GM13977 (cell line): Measurements from ENCODE around the gene PCNP.
"Not testable (repeated sequence)": the region's sequence is repeated elsewhere in the genome, so short reads cannot be mapped to it uniquely, and the experiment has no call there.

Source experiments
- DNase-seq: peaks from one replicate; pipeline ENCODE4 v3.0.0; 2012; ENCODE audit warnings: low spot score
- in situ Hi-C: fragments of 300-500 bp; cut with MboI; formaldehyde crosslinking; loops from one replicate; pipeline ENCODE4 v1.12.0; 2022; ENCODE audit warnings: low sequenced_read_pairs, low pct_unique_long_range_greater_than_20kb, mixed read lengths, inconsistent platforms; ENCODE audit not compliant: unreplicated experiment
- TF ChIP-seq, protein P1 (sequence below): IDR thresholded peaks from 2 replicates; pipeline ENCODE4 v1.5.1; 2012; ENCODE audit warnings: mild to moderate bottlenecking, control low read depth; ENCODE audit not compliant: insufficient read depth; ENCODE audit errors: extremely low read depth, missing control alignments

The PCNP gene

DNA sequence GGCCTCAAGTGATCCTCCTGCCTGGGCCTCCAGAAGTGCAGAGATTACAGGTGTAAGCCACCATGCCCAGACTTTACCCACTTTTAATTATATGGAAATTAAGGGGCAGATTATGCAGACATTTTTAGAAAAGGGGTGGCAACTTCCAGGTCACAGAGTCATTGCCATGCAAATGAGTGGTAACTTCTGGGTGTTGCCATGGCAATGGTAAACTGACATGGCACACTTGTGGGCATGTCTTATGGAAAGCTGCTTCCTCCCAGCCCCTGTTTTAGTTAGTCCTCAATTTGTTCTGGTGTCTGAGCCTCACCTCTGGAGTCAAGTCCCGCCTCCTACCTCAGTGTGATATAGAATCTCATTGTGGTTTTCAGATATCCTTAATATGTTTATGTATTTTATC, 49.7 kb downstream of the PCNP start:
- in situ Hi-C loops, result no loop called here
- TF ChIP-seq, protein P1, sequence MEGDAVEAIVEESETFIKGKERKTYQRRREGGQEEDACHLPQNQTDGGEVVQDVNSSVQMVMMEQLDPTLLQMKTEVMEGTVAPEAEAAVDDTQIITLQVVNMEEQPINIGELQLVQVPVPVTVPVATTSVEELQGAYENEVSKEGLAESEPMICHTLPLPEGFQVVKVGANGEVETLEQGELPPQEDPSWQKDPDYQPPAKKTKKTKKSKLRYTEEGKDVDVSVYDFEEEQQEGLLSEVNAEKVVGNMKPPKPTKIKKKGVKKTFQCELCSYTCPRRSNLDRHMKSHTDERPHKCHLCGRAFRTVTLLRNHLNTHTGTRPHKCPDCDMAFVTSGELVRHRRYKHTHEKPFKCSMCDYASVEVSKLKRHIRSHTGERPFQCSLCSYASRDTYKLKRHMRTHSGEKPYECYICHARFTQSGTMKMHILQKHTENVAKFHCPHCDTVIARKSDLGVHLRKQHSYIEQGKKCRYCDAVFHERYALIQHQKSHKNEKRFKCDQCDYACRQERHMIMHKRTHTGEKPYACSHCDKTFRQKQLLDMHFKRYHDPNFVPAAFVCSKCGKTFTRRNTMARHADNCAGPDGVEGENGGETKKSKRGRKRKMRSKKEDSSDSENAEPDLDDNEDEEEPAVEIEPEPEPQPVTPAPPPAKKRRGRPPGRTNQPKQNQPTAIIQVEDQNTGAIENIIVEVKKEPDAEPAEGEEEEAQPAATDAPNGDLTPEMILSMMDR, result no peak
- no peak for DNase-seq

DNA sequence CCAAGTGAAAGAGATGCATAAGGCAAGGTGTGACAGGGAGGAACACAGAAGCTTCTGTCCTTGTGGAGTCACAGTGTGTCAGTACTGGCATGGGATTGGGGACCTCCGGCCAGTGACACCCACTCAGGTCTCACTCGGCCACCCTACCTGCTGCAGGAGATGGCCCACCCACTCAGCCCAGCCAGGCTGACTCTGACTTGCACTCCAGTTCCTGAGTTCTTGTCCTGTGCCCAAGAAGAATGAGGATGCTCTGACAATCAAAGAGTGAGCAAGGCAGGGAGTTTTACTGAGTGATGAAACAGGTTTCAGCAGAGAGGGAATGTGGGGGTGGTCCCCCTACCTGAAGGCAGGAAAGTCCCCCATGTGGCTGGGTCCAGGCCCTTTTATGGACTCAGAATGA, 50.9 kb downstream of the PCNP start:
- in situ Hi-C loops, result no loop called here
- TF ChIP-seq, protein P1, result no peak
- no peak for DNase-seq

DNA sequence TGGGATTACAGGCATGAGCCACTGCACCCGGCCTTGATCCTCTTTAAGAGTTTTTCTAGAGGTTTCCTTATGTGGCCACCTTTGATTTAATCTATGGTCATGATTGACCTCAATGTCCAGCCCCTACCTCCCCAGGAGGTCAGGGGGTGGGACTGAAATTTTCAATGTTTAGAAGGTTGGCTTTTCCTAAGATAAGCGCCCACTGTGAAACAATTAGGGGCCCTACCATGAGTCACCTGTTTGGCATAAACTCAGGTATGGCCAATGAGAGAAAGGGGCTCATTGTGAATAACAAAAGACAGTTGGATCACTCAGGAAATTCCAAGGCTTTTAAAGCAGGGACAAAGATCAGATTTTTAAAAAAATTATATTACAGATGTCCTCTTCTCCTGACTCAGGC, 51.9 kb downstream of the PCNP start:
- in situ Hi-C loops, result no loop called here
- TF ChIP-seq, protein P1, result no peak
- no peak for DNase-seq

DNA sequence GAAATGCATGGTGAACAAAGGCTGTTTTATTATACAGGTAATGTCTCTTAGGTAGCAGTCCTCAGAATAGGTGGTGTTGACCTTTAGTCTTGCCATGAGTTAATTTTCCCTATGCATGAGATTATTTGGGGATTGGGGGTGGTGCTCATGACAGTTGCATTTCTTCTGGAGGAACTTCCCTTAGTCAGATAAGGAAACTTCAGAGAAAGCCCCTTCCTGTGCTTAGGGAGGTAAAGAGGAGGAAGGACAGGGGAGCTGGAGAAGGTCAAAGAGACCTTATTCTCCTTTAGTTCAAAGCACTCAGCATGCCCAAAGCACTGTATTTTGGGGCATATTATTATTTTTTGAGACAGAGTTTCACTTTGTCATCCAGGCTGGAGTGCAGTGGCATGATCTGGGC, 55.2 kb downstream of the PCNP start:
- TF ChIP-seq, protein P1, result no peak
- in situ Hi-C loops, result no loop called here
- DNase-seq, result no peak

DNA sequence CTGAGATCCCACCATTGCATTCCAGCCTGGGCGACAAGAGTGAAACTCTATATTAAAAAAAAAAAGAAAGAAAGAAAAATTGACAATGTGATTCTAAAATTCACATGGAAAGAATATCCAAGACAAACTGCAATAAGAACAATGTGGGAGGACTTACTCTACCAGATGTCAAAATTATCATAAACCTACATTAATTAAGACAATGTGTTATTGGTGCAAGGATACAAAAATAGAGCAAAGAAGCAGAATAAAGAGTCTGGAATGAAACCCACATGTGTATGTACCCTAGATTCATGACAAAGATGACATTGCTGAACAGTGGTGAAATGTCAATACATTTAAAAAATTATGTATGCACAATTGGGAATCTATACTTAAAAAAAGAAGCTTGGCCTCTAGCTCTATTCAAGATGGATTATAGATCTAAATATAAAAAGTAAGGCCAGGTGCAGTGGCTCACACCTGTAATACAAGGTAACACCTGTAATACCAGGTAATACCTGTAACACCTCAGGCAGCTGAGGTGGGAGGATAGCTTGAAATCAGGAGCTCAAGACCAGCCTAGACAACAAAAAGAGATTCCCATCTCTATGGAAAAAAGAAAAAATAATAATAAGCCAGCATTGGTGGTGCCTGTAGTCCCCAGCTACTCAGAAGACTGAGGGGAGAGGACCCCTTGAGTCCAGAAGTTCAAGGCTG, 57.3 kb downstream of the PCNP start:
- TF ChIP-seq, protein P1, result no peak
- no peak for DNase-seq
- in situ Hi-C loops, result no loop called here

DNA sequence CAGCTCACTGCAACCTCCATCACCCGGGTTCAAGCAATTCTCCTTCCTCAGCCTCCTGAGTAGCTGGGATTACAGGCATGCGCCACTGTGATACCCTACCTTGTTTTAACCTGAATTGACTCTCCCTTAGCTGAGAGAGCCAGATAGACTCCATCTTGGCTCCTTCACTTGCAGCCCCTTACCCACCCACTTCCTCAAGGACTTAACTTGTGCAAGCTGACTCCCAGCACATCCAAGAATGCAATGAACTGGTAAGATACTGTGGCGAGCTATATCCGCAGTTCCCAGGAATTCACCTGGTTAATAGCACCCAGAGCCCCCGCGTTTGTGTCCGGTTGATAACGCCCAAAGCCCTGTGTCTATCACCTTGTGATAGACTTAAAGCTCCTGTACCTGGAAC, 58.0 kb downstream of the PCNP start:
- in situ Hi-C loops, DNase-seq: not testable (repeated sequence)

DNA sequence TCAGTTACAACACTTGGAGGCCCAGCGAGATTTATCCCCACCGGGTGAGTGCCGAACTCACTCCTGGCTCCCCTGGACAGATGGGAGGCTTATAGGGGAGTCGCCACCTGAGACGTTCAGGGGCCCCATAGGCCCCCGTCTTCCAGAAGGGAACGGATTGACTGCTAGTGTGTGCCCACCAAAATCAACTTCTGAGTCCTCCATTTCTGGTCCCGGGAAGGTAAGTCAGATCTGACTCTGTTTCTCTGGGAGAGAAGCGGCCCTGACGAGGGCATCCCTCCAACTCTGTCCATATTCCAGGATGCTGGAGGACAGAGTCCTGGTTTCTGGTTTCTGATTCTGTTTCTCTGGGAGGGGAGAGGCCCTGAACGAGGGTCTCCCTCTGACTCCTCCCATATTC, 58.6 kb downstream of the PCNP start:
- DNase-seq, result no peak
- TF ChIP-seq, protein P1, result no peak
- in situ Hi-C loops, result no loop called here
